ENCODE measurements around the gene PIP5K1B.

DNA sequence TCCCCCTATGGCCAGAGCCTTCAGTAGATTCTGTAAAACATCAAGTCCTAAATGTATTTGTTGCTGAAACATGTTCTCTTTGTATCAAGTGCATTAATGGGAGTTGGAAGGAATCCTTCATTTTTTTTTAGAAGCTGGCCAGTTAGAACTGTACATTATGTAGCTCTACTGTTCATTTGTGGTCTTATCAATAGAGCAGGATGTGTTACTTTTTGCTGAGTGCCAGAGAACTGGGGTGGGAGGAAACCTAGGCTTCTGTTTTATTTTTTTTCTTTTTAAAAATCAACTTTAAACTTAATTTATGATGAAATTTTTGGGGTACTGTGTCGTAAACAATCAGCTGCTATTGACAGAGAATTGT is 5.1 kb downstream of the PIP5K1B start:
- TF ChIP-seq, protein P1, sequence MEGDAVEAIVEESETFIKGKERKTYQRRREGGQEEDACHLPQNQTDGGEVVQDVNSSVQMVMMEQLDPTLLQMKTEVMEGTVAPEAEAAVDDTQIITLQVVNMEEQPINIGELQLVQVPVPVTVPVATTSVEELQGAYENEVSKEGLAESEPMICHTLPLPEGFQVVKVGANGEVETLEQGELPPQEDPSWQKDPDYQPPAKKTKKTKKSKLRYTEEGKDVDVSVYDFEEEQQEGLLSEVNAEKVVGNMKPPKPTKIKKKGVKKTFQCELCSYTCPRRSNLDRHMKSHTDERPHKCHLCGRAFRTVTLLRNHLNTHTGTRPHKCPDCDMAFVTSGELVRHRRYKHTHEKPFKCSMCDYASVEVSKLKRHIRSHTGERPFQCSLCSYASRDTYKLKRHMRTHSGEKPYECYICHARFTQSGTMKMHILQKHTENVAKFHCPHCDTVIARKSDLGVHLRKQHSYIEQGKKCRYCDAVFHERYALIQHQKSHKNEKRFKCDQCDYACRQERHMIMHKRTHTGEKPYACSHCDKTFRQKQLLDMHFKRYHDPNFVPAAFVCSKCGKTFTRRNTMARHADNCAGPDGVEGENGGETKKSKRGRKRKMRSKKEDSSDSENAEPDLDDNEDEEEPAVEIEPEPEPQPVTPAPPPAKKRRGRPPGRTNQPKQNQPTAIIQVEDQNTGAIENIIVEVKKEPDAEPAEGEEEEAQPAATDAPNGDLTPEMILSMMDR (IDR thresholded peaks at IDR 0.05 in 2 of 3, conservative IDR thresholded peaks at IDR 0.05 in 1 of 3; ENCODE audit: control insufficient read depth in 2 of 3, extremely low read depth in 1 of 3, insufficient read depth in 1 of 3, low read depth in 3 of 3, low read length in 3 of 3) = no peak
- no peak for TF ChIP-seq NFXL1 (IDR thresholded peaks at IDR 0.05; ENCODE audit: borderline replicate concordance)
- TF ChIP-seq, protein P2, sequence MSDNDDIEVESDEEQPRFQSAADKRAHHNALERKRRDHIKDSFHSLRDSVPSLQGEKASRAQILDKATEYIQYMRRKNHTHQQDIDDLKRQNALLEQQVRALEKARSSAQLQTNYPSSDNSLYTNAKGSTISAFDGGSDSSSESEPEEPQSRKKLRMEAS (IDR thresholded peaks at IDR 0.05; ENCODE audit: low read depth, low read length) = no peak
- TF ChIP-seq EGR1 (IDR thresholded peaks at IDR 0.05; ENCODE audit: borderline replicate concordance in 1 of 2, low read depth in 2 of 2, low read length in 2 of 2) = no peak
- TF ChIP-seq HCFC1 (IDR thresholded peaks at IDR 0.05; ENCODE audit: low read length) = no peak
- no peak for TF ChIP-seq CREM (IDR thresholded peaks at IDR 0.05; ENCODE audit: low read depth)
- TF ChIP-seq BRCA1 (IDR thresholded peaks at IDR 0.05; ENCODE audit: low read depth, low read length) = no peak
